ENCODE results near the gene SLC9A3. TPM values are rescaled to one million over a fixed set of nuclear protein-coding genes. Genes with fewer than 3 reads are reported as not detected.

Gene SLC9A3
- total and polyA plus RNA-seq, 2 donors: 1.3 to 1.9 TPM

DNA sequence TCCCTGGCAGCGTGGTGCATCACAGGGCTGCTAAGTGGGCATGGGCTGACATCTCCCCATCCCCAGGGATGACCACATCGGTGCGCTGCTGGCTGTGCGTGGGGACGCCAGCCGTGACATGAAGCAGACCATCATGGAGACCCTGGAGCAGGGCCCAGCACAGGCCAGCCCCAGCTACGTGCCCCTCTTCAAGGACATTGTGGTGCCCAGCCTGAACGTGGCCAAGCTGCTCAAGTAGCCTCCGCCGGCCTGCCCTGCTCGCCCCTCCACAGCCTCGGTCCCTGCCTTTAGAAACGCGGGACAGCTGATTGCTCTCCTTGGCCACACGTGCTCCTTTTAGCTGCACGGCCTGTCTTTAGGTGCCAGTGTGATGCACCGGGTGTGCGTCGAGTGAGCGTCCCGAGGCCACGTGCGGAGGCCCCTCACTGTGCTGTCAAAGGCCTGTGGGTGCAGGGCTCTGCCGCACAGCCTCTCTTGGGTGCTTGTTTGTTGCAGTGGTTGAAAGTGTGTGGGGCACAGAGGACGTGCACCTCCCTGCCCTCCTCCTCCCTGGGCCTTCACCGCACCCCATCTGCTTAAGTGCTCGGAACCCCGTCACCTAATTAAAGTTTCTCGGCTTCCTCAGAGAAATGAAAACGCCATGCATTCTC is 57.5 kb downstream of the SLC9A3 start:
- no peak overlapping the region for H3K27ac ChIP-seq (ENCODE audit: low read depth in 1 of 2, low read length in 1 of 2)
- no peaks in the 10 kb centered on the region for H3K27me3 ChIP-seq (ENCODE audit: control insufficient read depth in 2 of 2, insufficient read depth in 1 of 2, low read length in 1 of 2)
- H3K4me3 ChIP-seq (ENCODE audit: low read length in 2 of 2): no peak overlapping the region
- peaks cover under 1 to 5% of the 10 kb centered on the region in 2 donors for H3K4me1 ChIP-seq (ENCODE audit: control insufficient read depth in 2 of 2, insufficient read depth in 2 of 2, low read length in 2 of 2)
- peaks cover 0 to 3% of the 10 kb centered on the region in 2 donors for H3K9me3 ChIP-seq (ENCODE audit: control insufficient read depth in 2 of 2, insufficient read depth in 1 of 2, low read length in 1 of 2)
- peaks cover 40 to 58% of the 10 kb centered on the region in 2 donors for H3K36me3 ChIP-seq (ENCODE audit: control insufficient read depth in 2 of 2, insufficient read depth in 2 of 2, low read length in 1 of 2)
- WGBS: 98% methylated on average over 30 of the region's 30 CpGs
- no peak for DNase-seq (ENCODE audit: low read depth in 6 of 9, low spot score in 9 of 9)

DNA sequence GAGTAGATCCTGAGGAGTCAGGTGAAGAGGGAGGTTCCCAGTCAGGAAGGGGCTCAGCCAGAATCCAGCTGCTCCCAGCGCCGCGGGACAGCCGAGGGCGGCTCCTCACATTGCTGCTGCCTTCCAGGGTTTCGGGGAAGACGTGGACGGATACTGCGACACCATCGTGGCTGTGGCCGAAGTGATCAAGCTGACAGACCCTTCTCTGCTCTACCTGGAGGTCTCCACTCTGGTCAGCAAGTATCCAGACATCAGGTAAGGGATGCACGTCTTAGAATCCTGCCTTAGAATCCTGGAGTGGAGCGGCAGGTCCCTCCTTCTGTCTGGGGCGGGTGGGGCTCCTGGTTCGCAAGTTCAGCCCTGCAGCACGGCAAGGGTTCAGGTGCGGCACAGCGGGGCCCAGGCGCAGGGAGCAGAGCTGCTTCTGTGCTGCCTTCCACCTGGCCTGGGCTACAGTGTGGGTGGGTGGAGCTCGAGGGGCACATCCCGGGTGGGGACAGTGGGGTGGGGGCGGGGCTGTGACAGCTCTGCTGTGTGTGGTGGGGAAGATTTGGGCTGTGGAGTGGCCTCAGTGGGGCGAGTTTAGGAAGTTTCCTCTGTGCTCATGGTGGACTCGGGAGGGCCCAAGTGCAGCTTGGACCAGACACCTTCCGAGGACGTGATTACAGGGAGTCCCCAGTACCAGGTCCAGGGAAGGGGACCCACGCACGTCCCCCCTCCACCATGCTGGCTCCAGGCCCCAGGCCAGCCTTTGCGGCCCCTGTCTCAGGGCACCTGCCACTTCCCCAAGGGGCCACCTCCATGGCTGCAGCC is 58.5 kb downstream of the SLC9A3 start:
- peaks cover 38 to 54% of the 10 kb centered on the region in 2 donors for H3K36me3 ChIP-seq (ENCODE audit: control insufficient read depth in 2 of 2, insufficient read depth in 2 of 2, low read length in 1 of 2)
- no peaks in the 10 kb centered on the region for H3K27me3 ChIP-seq (ENCODE audit: control insufficient read depth in 2 of 2, insufficient read depth in 1 of 2, low read length in 1 of 2)
- H3K9me3 ChIP-seq (ENCODE audit: control insufficient read depth in 2 of 2, insufficient read depth in 1 of 2, low read length in 1 of 2): no peaks in the 10 kb centered on the region
- DNase-seq (ENCODE audit: low read depth in 6 of 9, low spot score in 9 of 9): no peak
- H3K4me3 ChIP-seq (ENCODE audit: low read length in 2 of 2): no peak overlapping the region
- no peak overlapping the region for H3K27ac ChIP-seq (ENCODE audit: low read depth in 1 of 2, low read length in 1 of 2)
- H3K4me1 ChIP-seq (ENCODE audit: control insufficient read depth in 2 of 2, insufficient read depth in 2 of 2, low read length in 2 of 2): no peaks in the 10 kb centered on the region
- WGBS: 92% methylated on average over 29 of the region's 29 CpGs

DNA sequence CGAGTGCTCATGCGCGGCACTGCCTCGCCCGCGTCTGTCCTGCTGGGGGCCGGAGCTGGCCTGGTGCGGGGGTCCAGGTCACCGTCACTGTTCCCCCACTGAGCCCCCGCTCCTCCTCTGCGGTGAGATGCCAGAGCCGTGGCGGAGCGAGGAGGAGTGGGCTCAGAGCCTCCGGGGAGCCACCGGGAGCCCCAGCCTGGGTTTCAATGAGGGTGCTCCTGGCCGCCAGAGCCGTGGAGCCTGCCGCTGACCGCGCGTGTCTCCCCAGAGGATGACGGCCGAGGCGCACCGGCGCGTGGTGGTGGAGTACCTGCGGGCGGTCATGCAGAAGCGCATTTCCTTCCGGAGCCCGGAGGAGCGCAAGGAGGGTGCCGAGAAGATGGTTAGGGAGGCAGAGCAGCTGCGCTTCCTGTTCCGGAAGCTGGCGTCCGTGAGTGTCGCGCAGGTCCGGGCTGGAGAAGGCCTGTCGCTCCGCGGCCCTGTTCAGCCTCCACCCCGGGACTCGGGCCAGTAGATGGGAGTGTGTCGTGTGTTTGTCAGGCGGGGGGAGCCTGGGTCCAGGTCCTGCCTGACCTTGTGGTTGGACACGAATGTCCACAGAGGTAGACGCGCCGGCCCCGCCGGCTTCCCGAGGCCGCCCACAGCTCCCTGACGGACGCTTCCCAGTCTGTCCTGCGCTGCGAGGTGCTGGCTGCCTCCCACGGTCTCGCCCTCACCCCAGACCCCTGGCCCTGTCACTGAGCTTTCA is 59.2 kb downstream of the SLC9A3 start:
- H3K27me3 ChIP-seq (ENCODE audit: control insufficient read depth in 2 of 2, insufficient read depth in 1 of 2, low read length in 1 of 2): no peaks in the 10 kb centered on the region
- no peaks in the 10 kb centered on the region for H3K9me3 ChIP-seq (ENCODE audit: control insufficient read depth in 2 of 2, insufficient read depth in 1 of 2, low read length in 1 of 2)
- WGBS: 96% methylated on average over 63 of the region's 63 CpGs
- no peak for DNase-seq (ENCODE audit: low read depth in 6 of 9, low spot score in 9 of 9)
- no peaks in the 10 kb centered on the region for H3K4me1 ChIP-seq (ENCODE audit: control insufficient read depth in 2 of 2, insufficient read depth in 2 of 2, low read length in 2 of 2)
- H3K4me3 ChIP-seq (ENCODE audit: low read length in 2 of 2): no peak overlapping the region
- H3K36me3 ChIP-seq (ENCODE audit: control insufficient read depth in 2 of 2, insufficient read depth in 2 of 2, low read length in 1 of 2): peaks cover 44 to 58% of the 10 kb centered on the region in 2 donors
- no peak overlapping the region for H3K27ac ChIP-seq (ENCODE audit: low read depth in 1 of 2, low read length in 1 of 2)

DNA sequence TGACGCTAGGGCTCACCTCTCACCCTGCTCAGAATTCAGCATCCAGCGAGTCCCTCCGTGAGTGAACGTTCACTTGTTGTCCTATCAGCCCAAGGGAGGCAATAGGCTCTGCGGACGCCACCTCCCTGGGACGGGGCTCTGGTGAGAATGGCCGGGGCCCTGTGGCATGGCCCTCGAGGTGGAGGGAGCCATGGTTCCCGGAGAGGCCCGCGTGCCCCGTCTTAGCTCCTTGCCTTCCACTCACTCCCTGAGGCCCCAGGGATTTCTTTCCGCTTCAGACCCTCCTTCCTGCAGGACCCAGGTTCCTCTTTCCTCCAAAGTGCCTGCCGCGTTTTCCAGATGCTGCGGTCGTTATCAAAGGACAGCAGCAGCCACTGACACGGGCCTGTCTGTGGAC is 59.8 kb downstream of the SLC9A3 start:
- Histone ChIP-seq H3K4me3 (ENCODE audit: low read length in 2 of 2) (no peak overlapping the region), H3K27ac (ENCODE audit: low read depth in 1 of 2, low read length in 1 of 2) (no peak overlapping the region), H3K27me3 (ENCODE audit: control insufficient read depth in 2 of 2, insufficient read depth in 1 of 2, low read length in 1 of 2) (no peaks in the 10 kb centered on the region), H3K4me1 (ENCODE audit: control insufficient read depth in 2 of 2, insufficient read depth in 2 of 2, low read length in 2 of 2) (no peaks in the 10 kb centered on the region), H3K9me3 (ENCODE audit: control insufficient read depth in 2 of 2, insufficient read depth in 1 of 2, low read length in 1 of 2) (no peaks in the 10 kb centered on the region), H3K36me3 (ENCODE audit: control insufficient read depth in 2 of 2, insufficient read depth in 2 of 2, low read length in 1 of 2) (peaks cover 49 to 59% of the 10 kb centered on the region in 2 donors)
- WGBS: 95% methylated on average over 19 of the region's 19 CpGs
- no peak for DNase-seq (ENCODE audit: low read depth in 6 of 9, low spot score in 9 of 9)

DNA sequence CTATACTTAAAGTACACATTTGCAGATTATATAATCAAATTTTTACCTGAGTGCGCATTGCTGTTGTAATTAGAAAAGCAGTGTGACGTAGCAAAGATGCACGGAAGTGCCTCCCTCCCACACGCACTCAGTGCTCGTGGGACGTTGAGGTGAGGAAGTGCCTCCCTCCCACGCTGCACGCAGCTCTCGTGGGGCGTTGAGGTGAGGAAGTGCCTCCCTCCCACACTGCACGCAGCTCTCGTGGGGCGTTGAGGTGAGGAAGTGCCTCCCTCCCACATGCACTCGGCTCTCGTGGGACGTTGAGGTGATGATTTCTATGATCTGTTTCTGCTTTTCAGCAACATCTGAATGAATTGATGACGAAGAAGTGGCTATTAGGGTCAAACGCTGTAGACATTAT is 60.3 kb downstream of the SLC9A3 start:
- 75% methylated on average over 18 of the region's 18 CpGs for WGBS
- Histone ChIP-seq H3K9me3 (ENCODE audit: control insufficient read depth in 2 of 2, insufficient read depth in 1 of 2, low read length in 1 of 2) (no peaks in the 10 kb centered on the region), H3K27ac (ENCODE audit: low read depth in 1 of 2, low read length in 1 of 2) (no peak overlapping the region), H3K36me3 (ENCODE audit: control insufficient read depth in 2 of 2, insufficient read depth in 2 of 2, low read length in 1 of 2) (peaks cover 49 to 60% of the 10 kb centered on the region in 2 donors), H3K4me1 (ENCODE audit: control insufficient read depth in 2 of 2, insufficient read depth in 2 of 2, low read length in 2 of 2) (no peaks in the 10 kb centered on the region), H3K4me3 (ENCODE audit: low read length in 2 of 2) (no peak overlapping the region), H3K27me3 (ENCODE audit: control insufficient read depth in 2 of 2, insufficient read depth in 1 of 2, low read length in 1 of 2) (no peaks in the 10 kb centered on the region)
- DNase-seq (ENCODE audit: low read depth in 6 of 9, low spot score in 9 of 9): peak in 3 of 9 donors; percentile 18 to 57 (median 32)

DNA sequence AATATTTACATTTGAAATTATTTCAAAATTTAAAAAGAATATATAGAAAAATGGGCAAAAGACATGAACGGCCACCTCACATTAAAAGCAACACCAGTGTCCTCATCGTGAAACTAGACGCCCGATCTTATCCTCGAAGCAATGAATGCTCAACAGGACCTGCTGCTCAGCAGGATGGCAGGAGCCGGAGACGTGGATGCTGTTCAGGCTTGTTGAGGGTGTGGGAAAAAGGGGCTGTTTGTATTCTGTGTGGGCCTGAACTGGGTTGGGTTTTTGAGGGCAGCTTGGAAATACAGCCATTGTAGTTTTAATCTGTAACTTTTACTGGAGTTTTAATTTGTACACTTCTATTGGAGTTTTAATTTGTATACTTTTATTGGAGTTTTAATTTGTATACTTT is 60.9 kb downstream of the SLC9A3 start:
- no peaks in the 10 kb centered on the region for H3K9me3 ChIP-seq (ENCODE audit: control insufficient read depth in 2 of 2, insufficient read depth in 1 of 2, low read length in 1 of 2)
- H3K4me3 ChIP-seq (ENCODE audit: low read length in 2 of 2): no peak overlapping the region
- H3K36me3 ChIP-seq (ENCODE audit: control insufficient read depth in 2 of 2, insufficient read depth in 2 of 2, low read length in 1 of 2): peaks cover 52 to 63% of the 10 kb centered on the region in 2 donors
- no peaks in the 10 kb centered on the region for H3K4me1 ChIP-seq (ENCODE audit: control insufficient read depth in 2 of 2, insufficient read depth in 2 of 2, low read length in 2 of 2)
- WGBS: 82% methylated on average over 7 of the region's 7 CpGs
- no peak overlapping the region for H3K27ac ChIP-seq (ENCODE audit: low read depth in 1 of 2, low read length in 1 of 2)
- no peaks in the 10 kb centered on the region for H3K27me3 ChIP-seq (ENCODE audit: control insufficient read depth in 2 of 2, insufficient read depth in 1 of 2, low read length in 1 of 2)
- DNase-seq (ENCODE audit: low read depth in 6 of 9, low spot score in 9 of 9): no peak

DNA sequence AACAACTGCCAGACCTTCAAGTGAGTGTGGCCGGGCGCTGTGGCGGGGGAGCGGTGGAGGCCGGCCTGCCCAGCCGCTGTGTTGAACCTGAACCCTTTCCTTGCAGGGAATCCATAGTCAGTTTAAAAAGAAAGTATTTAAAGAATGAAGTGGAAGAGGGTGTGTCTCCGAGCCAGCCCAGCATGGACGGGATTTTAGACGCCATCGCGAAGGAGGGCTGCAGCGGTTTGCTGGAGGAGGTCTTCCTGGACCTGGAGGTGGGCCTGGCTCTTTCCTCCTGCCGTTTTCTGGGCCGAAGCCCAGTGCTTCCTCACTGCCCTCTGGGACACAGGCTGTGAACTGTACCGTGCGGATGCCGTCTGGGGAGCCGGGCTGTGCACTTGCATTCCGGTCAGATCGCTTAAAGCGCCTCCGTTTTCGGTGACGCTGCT is 62.2 kb downstream of the SLC9A3 start:
- no peak overlapping the region for H3K27ac ChIP-seq (ENCODE audit: low read depth in 1 of 2, low read length in 1 of 2)
- H3K4me1 ChIP-seq (ENCODE audit: control insufficient read depth in 2 of 2, insufficient read depth in 2 of 2, low read length in 2 of 2): no peaks in the 10 kb centered on the region
- H3K4me3 ChIP-seq (ENCODE audit: low read length in 2 of 2): no peak overlapping the region
- peaks cover 63 to 73% of the 10 kb centered on the region in 2 donors for H3K36me3 ChIP-seq (ENCODE audit: control insufficient read depth in 2 of 2, insufficient read depth in 2 of 2, low read length in 1 of 2)
- no peaks in the 10 kb centered on the region for H3K27me3 ChIP-seq (ENCODE audit: control insufficient read depth in 2 of 2, insufficient read depth in 1 of 2, low read length in 1 of 2)
- DNase-seq (ENCODE audit: low read depth in 6 of 9, low spot score in 9 of 9): no peak
- WGBS: 97% methylated on average over 24 of the region's 24 CpGs
- no peaks in the 10 kb centered on the region for H3K9me3 ChIP-seq (ENCODE audit: control insufficient read depth in 2 of 2, insufficient read depth in 1 of 2, low read length in 1 of 2)

DNA sequence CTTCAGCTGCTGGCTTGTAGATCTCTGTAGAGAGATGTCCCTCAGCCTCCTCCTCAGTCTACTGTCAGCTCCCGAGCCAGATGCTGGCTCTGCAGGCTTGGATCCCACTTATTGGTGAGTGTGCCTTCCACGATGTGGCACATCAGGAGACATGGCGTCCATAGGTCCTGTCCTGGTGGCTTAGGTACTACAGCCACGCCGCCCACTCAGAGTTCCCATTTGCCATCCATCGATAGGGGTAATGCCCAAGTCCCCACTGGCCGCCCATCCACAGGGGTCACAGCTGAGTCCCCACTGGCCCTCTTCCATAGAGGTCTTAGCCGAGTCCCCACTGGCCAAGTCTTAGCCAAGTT is 64.0 kb downstream of the SLC9A3 start:
- over 99% methylated on average over 8 of the region's 8 CpGs for WGBS
- Histone ChIP-seq H3K27me3 (ENCODE audit: control insufficient read depth in 2 of 2, insufficient read depth in 1 of 2, low read length in 1 of 2) (no peaks in the 10 kb centered on the region), H3K27ac (ENCODE audit: low read depth in 1 of 2, low read length in 1 of 2) (no peak overlapping the region), H3K4me3 (ENCODE audit: low read length in 2 of 2) (no peak overlapping the region), H3K9me3 (ENCODE audit: control insufficient read depth in 2 of 2, insufficient read depth in 1 of 2, low read length in 1 of 2) (no peaks in the 10 kb centered on the region), H3K4me1 (ENCODE audit: control insufficient read depth in 2 of 2, insufficient read depth in 2 of 2, low read length in 2 of 2) (no peaks in the 10 kb centered on the region), H3K36me3 (ENCODE audit: control insufficient read depth in 2 of 2, insufficient read depth in 2 of 2, low read length in 1 of 2) (peaks cover 69 to 70% of the 10 kb centered on the region in 2 donors)
- no peak for DNase-seq (ENCODE audit: low read depth in 6 of 9, low spot score in 9 of 9)
